SH-SY5Y (cell line): Measurements from ENCODE around the gene MTFP1.

Source experiments
- GATA2 ChIP-seq: IDR thresholded peaks from 2 replicates; pipeline ENCODE4 v1.6.1; 2011; ENCODE audit warnings: mild to moderate bottlenecking, low read depth, low read length
- GATA3 ChIP-seq: IDR thresholded peaks from 2 replicates; pipeline ENCODE4 v1.6.1; 2011; ENCODE audit warnings: low read depth, mild to moderate bottlenecking, low read length, moderate library complexity

- TF ChIP-seq GATA3 (no peak), GATA2 (no peak)
Observed at GRCh38 chr22:30471616-30472318, 46.2 kb downstream of the MTFP1 start, which contains the start of gene SEC14L3.
